ENCODE results near the gene KDM5C.

KDM5C gene

GRCh38 chrX:53223068-53223693 lies 1.8 kb downstream of the KDM5C start:
- TF ChIP-seq TAF1 (IDR thresholded peaks at IDR 0.05; ENCODE audit: low read depth, low read length) (no peak), POU2F2 (IDR thresholded peaks at IDR 0.05; ENCODE audit: low read depth, low read length) (no peak), PAX5 (IDR thresholded peaks at IDR 0.05; ENCODE audit: insufficient read depth, low read length, severe bottlenecking) (no peak), POLR2AphosphoS5 (IDR thresholded peaks at IDR 0.05; ENCODE audit: low read depth, low read length) (no peak), POLR2A (IDR thresholded peaks at IDR 0.05; ENCODE audit: low read depth, low read length) (no peak), SPI1 (IDR thresholded peaks at IDR 0.05; ENCODE audit: low read depth, low read length) (no peak)
- no peak for FAIRE-seq

DNA sequence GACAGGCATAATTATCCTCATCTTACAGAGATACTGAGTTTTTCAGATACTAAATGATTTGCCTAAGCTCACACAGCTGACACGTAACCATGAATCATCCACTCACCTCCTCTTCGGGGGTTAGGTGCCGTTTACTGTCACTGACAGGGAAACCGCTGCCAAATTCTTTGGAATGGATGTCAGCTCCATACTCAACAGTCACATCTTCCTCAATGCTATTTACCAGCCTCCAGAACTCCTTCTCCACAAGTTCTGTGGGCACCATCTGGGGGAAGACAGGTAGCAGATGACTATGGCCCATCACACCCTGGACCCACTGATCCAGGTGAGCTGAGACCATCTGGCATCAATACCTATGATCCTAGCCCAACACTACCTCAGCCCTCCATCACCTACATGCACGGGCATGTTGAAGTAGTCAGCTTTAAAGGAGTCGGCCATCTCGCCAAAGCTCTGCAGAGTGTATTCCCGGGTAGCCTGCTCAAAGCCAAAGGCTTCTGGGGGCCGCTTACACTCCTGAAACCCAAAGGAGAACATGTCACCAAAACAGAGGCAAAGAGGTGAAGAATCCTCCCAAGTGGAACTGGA lies 13.5 kb downstream of the KDM5C start:
- DNase-seq (ENCODE audit: insufficient read length, low spot score) (no peak), FAIRE-seq (no peak)
- TF ChIP-seq TAF1 (IDR thresholded peaks at IDR 0.05; ENCODE audit: low read depth, low read length) (no peak), POLR2AphosphoS5 (IDR thresholded peaks at IDR 0.05; ENCODE audit: low read depth, low read length) (no peak), SPI1 (IDR thresholded peaks at IDR 0.05; ENCODE audit: low read depth, low read length) (no peak), POLR2A (IDR thresholded peaks at IDR 0.05; ENCODE audit: low read depth, low read length) (no peak), POU2F2 (IDR thresholded peaks at IDR 0.05; ENCODE audit: low read depth, low read length) (no peak), PAX5 (IDR thresholded peaks at IDR 0.05; ENCODE audit: insufficient read depth, low read length, severe bottlenecking) (no peak)

More at GRCh38 chrX:53223068-53223693, 1.8 kb downstream of the KDM5C start:
- no peak for DNase-seq (ENCODE audit: insufficient read length, low spot score)

DNA sequence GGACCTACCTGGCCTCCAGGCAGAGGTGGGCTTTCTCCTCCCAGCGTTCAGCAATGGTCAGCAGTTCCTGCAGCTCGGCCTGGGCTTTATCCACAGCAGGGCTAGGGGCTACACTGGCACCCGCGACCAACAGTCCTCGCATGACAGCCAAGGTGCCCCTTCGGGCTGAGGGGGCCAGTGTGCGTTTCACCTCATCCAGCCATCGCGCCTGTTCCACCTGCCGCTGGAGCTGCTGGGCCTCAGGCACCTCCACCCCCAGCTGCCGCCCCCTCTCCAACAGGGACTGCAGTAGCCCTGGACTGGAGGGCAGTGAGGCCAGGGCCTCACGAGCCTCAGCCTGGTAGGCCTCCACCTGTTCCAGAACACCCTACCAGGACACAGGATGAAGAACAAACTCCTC lies 28.3 kb downstream of the KDM5C start:
- DNase-seq (ENCODE audit: insufficient read length, low spot score) (no peak), FAIRE-seq (no peak)
- TF ChIP-seq TAF1 (IDR thresholded peaks at IDR 0.05; ENCODE audit: low read depth, low read length), result no peak
- TF ChIP-seq POLR2AphosphoS5 (IDR thresholded peaks at IDR 0.05; ENCODE audit: low read depth, low read length), result no peak
- TF ChIP-seq POU2F2 (IDR thresholded peaks at IDR 0.05; ENCODE audit: low read depth, low read length), result no peak
- no peak for TF ChIP-seq PAX5 (IDR thresholded peaks at IDR 0.05; ENCODE audit: insufficient read depth, low read length, severe bottlenecking)
- no peak for TF ChIP-seq SPI1 (IDR thresholded peaks at IDR 0.05; ENCODE audit: low read depth, low read length)
- no peak for TF ChIP-seq POLR2A (IDR thresholded peaks at IDR 0.05; ENCODE audit: low read depth, low read length)

DNA sequence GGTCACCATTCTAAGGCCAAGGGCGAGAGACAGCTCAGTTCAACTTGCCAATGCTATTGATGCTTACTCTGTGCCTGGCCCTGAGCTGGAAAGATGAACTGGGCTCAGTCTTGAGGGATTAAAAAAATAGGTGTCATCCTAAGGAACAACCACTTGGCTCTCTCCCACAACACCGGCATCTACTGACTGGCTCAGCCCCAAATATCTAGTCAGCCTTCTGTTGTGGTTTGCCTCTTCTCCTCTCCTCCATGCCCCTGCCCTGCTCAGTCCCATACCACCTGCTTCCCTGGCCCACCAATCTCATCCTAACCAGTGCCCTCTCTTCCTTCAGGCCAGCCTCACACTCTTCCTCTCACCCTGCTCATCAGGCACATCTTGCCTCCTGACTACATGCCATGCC lies 29.6 kb downstream of the KDM5C start:
- FAIRE-seq (no peak), DNase-seq (ENCODE audit: insufficient read length, low spot score) (no peak)
- TF ChIP-seq SPI1 (IDR thresholded peaks at IDR 0.05; ENCODE audit: low read depth, low read length), result no peak
- TF ChIP-seq PAX5 (IDR thresholded peaks at IDR 0.05; ENCODE audit: insufficient read depth, low read length, severe bottlenecking), result no peak
- TF ChIP-seq POLR2A (IDR thresholded peaks at IDR 0.05; ENCODE audit: low read depth, low read length), result no peak
- TF ChIP-seq TAF1 (IDR thresholded peaks at IDR 0.05; ENCODE audit: low read depth, low read length), result no peak
- TF ChIP-seq POLR2AphosphoS5 (IDR thresholded peaks at IDR 0.05; ENCODE audit: low read depth, low read length), result no peak
- TF ChIP-seq POU2F2 (IDR thresholded peaks at IDR 0.05; ENCODE audit: low read depth, low read length), result no peak

GRCh38 chrX:53194308-53194707 lies 30.7 kb downstream of the KDM5C start:
- DNase-seq (ENCODE audit: insufficient read length, low spot score) (no peak), FAIRE-seq (no peak)
- TF ChIP-seq POU2F2 (IDR thresholded peaks at IDR 0.05; ENCODE audit: low read depth, low read length), result no peak

DNA sequence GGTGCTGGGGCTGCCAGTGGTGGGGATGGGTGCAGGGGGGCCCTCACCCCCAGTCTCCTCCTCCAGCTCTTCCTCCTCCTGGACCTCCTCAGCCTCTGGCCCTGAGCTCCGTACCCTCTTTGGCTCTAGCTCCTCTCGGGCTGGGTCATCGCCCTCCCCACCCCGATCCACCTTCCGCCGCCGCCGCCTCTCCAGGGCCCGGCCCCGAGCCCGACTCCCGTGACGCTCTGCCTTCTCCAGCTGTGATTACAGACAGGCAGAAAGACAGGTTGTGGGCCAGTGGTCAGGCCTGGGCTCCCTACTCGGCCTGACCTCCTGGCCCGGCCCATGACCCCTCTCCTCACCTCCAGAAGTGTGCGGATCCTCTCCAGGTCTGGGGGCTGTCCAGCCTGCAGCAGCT lies 31.9 kb downstream of the KDM5C start:
- FAIRE-seq, result no peak
- TF ChIP-seq PAX5 (IDR thresholded peaks at IDR 0.05; ENCODE audit: insufficient read depth, low read length, severe bottlenecking) (no peak), POLR2A (IDR thresholded peaks at IDR 0.05; ENCODE audit: low read depth, low read length) (no peak), POU2F2 (IDR thresholded peaks at IDR 0.05; ENCODE audit: low read depth, low read length) (no peak), TAF1 (IDR thresholded peaks at IDR 0.05; ENCODE audit: low read depth, low read length) (no peak), SPI1 (IDR thresholded peaks at IDR 0.05; ENCODE audit: low read depth, low read length) (no peak), POLR2AphosphoS5 (IDR thresholded peaks at IDR 0.05; ENCODE audit: low read depth, low read length) (no peak)

GRCh38 chrX:53190363-53190960 lies 34.5 kb downstream of the KDM5C start:
- no peak for FAIRE-seq
- DNase-seq (ENCODE audit: insufficient read length, low spot score), result no peak
- TF ChIP-seq POLR2A (IDR thresholded peaks at IDR 0.05; ENCODE audit: low read depth, low read length) (no peak; the same call in 1 of the 2 replicates), POLR2AphosphoS5 (IDR thresholded peaks at IDR 0.05; ENCODE audit: low read depth, low read length) (peak; percentile 55; the same call in 1 of the 2 replicates)

More for the DNA sequence above, 31.9 kb downstream of the KDM5C start:
- DNase-seq (ENCODE audit: insufficient read length, low spot score), result no peak

- DNase-seq (ENCODE audit: insufficient read length, low spot score), result no peak
- TF ChIP-seq SPI1 (IDR thresholded peaks at IDR 0.05; ENCODE audit: low read depth, low read length) (no peak), TAF1 (IDR thresholded peaks at IDR 0.05; ENCODE audit: low read depth, low read length) (no peak), POLR2AphosphoS5 (IDR thresholded peaks at IDR 0.05; ENCODE audit: low read depth, low read length) (no peak), POU2F2 (IDR thresholded peaks at IDR 0.05; ENCODE audit: low read depth, low read length) (no peak), PAX5 (IDR thresholded peaks at IDR 0.05; ENCODE audit: insufficient read depth, low read length, severe bottlenecking) (no peak), POLR2A (IDR thresholded peaks at IDR 0.05; ENCODE audit: low read depth, low read length) (no peak)
- peak; percentile 38 for FAIRE-seq
Measured at GRCh38 chrX:53188763-53189162, 36.2 kb downstream of the KDM5C start.

DNA sequence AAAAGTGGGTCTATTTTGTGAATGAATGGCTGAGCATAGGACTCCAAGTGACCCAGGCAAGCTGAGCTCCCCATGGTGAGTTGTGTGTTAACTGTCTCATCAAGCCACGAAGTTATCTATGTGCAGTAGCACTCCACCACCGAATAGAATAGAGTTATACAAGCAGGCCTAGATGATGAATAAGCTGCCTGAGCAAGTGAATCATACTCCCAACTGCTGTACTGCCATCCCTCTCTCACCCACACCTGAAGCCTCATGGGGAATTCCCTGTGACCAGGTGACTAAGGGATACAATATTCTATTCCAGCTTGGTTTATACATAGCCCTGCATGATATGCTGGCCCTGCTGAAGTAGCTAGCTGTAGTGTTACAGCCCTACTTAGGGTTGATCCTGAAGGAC lies 38.7 kb downstream of the KDM5C start:
- FAIRE-seq (no peak), DNase-seq (ENCODE audit: insufficient read length, low spot score) (no peak)

More for the DNA sequence above, 38.7 kb downstream of the KDM5C start:
- TF ChIP-seq SPI1 (IDR thresholded peaks at IDR 0.05; ENCODE audit: low read depth, low read length) (no peak), TAF1 (IDR thresholded peaks at IDR 0.05; ENCODE audit: low read depth, low read length) (no peak), POLR2AphosphoS5 (IDR thresholded peaks at IDR 0.05; ENCODE audit: low read depth, low read length) (no peak), POU2F2 (IDR thresholded peaks at IDR 0.05; ENCODE audit: low read depth, low read length) (no peak), PAX5 (IDR thresholded peaks at IDR 0.05; ENCODE audit: insufficient read depth, low read length, severe bottlenecking) (no peak), POLR2A (IDR thresholded peaks at IDR 0.05; ENCODE audit: low read depth, low read length) (no peak)

All from GM12891 (cell line).